Tongue (tissue), 2 donors: Measurements from ENCODE around the gene TCTN2. TPM values are rescaled to one million over a fixed set of nuclear protein-coding genes. Genes with fewer than 3 reads are reported as not detected.

Experiments used
- DNase-seq: peaks from one replicate; pipeline ENCODE4 v3.0.0-alpha.2; 2015
- total RNA-seq: library from RNA; depleted of rRNA; stranded (reverse); fragments of >200 nt; gene quantifications from one replicate; pipeline ENCODE4 v1.2.3, GENCODE V29; 2014

The TCTN2 gene
- total RNA-seq, 1 donor from 2014 or later: 6.8 TPM

- no peak for DNase-seq
Measured at GRCh38 chr12:123741937-123742572, 71.1 kb downstream of the TCTN2 start.

GRCh38 chr12:123743002-123743401 is 72.1 kb downstream of the TCTN2 start:
- DNase-seq: no peak

- no peak for DNase-seq
Measured at GRCh38 chr12:123744836-123745235, 73.9 kb downstream of the TCTN2 start.

GRCh38 chr12:123747309-123747708 is 76.4 kb downstream of the TCTN2 start:
- no peak for DNase-seq

GRCh38 chr12:123748161-123748560 is 77.2 kb downstream of the TCTN2 start:
- DNase-seq: no peak

- DNase-seq: no peak
Measured at GRCh38 chr12:123748661-123749060, 77.7 kb downstream of the TCTN2 start.

- DNase-seq: no peak
Measured at GRCh38 chr12:123749355-123749754, 78.4 kb downstream of the TCTN2 start.

GRCh38 chr12:123750159-123750656 is 79.3 kb downstream of the TCTN2 start:
- DNase-seq: no peak

- no peak for DNase-seq
Measured at GRCh38 chr12:123752046-123752445, 81.1 kb downstream of the TCTN2 start.

GRCh38 chr12:123754041-123754772 is 83.3 kb downstream of the TCTN2 start:
- DNase-seq: no peak

GRCh38 chr12:123757561-123757960 is 86.6 kb downstream of the TCTN2 start:
- no peak for DNase-seq

Other genes with a start within 250 kb of the TCTN2 start
- 1.4 TPM for gene RILPL2, start 234.4 kb upstream of the TCTN2 start, total RNA-seq
- gene SNRNP35, start 213.0 kb upstream of the TCTN2 start, total RNA-seq: 26.4 TPM
- gene RILPL1, start 137.4 kb upstream of the TCTN2 start, total RNA-seq: 12.5 TPM
- 250 TPM for gene TMED2, start 86.6 kb upstream of the TCTN2 start, total RNA-seq
- 24.6 TPM for gene DDX55, start 69.0 kb upstream of the TCTN2 start, total RNA-seq
- gene EIF2B1, start 37.4 kb upstream of the TCTN2 start, total RNA-seq: 62.2 TPM
- gene GTF2H3, start 37.3 kb upstream of the TCTN2 start, total RNA-seq: 59.3 TPM
- 14.6 TPM for gene ATP6V0A2, start 41.2 kb downstream of the TCTN2 start, total RNA-seq
- 0.62 TPM for gene DNAH10, start 91.2 kb downstream of the TCTN2 start, total RNA-seq